ENCODE data around the gene USP9X.

DNA sequence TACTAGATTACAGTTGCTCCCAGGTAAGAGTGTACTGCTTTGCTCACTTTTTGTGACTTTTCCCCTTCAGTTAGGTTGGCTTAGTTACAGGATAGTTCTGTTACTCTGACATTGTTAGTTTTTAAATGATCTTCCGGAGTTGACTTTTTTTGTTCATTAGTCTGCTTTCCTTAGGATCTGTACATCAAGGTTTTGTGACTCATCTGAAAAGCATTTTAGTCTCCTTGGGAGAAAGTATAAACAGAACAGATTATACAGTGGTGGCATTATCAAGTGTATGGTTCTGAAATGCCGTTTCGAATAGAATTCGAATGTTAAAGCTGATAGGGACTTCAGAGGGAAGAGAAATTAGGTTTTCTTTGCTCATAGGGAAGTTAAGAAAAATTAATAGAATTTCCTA is 63.3 kb downstream of the USP9X start:
- TF ChIP-seq GATA2 (IDR thresholded peaks at IDR 0.05; ENCODE audit: low read depth, low read length) (no peak), GATA3 (IDR thresholded peaks at IDR 0.05; ENCODE audit: low read depth, low read length) (no peak)
